ENCODE results near the gene EVI2B.
A peak's percentile ranks its signal among the peaks of the same experiment; 100 is the strongest.
"Not testable (repeated sequence)": the region's sequence is repeated elsewhere in the genome, so short reads cannot be mapped to it uniquely, and the experiment has no call there.

The EVI2B gene

GRCh38 chr17:31320241-31320640 lies 6.4 kb upstream of the EVI2B start:
- no peak overlapping the region for H3K27ac ChIP-seq
- peak overlapping the region; percentile 50 for H3K4me3 ChIP-seq
- TF ChIP-seq CTCF (IDR thresholded peaks at IDR 0.05), result no peak
- DNase-seq (ENCODE audit: low spot score), result no peak

- Histone ChIP-seq H3K27ac (peak overlapping the region in 1 of 2 donors; percentile 72), H3K4me3 (peak overlapping the region; percentile 33)
- no peak for DNase-seq (ENCODE audit: low spot score)
- no peak for TF ChIP-seq CTCF (IDR thresholded peaks at IDR 0.05)
These were observed 5.2 kb upstream of the EVI2B start for GRCh38 chr17:31318851-31319661.

GRCh38 chr17:31318298-31318801 lies 4.5 kb upstream of the EVI2B start:
- H3K4me3 ChIP-seq, result peak overlapping the region; percentile 33
- H3K27ac ChIP-seq, result peak overlapping the region in 1 of 2 donors; percentile 72
- no peak for DNase-seq (ENCODE audit: low spot score)
- TF ChIP-seq CTCF (IDR thresholded peaks at IDR 0.05), result no peak

- DNase-seq (ENCODE audit: low spot score), result no peak
- Histone ChIP-seq H3K4me3 (no peak overlapping the region), H3K27ac (peak overlapping the region in 1 of 2 donors; percentile 18)
- no peak for TF ChIP-seq CTCF (IDR thresholded peaks at IDR 0.05)
These were observed 887 bp upstream of the EVI2B start for GRCh38 chr17:31314782-31315100.

GRCh38 chr17:31312223-31312622 lies 1.6 kb downstream of the EVI2B start:
- not testable (repeated sequence) for DNase-seq (ENCODE audit: low spot score)
- Histone ChIP-seq H3K4me3 (peak overlapping the region; percentile 2), H3K27ac (peak overlapping the region in 1 of 2 donors; percentile 46)

- peak overlapping the region; percentile 2 for H3K4me3 ChIP-seq
- TF ChIP-seq CTCF (IDR thresholded peaks at IDR 0.05), result no peak
- no peak for DNase-seq (ENCODE audit: low spot score)
- H3K27ac ChIP-seq, result peak overlapping the region in 1 of 2 donors; percentile 46
These were observed 2.3 kb downstream of the EVI2B start for GRCh38 chr17:31311526-31311925.

GRCh38 chr17:31310886-31311285 lies 3.0 kb downstream of the EVI2B start:
- DNase-seq (ENCODE audit: low spot score), result no peak
- Histone ChIP-seq H3K4me3 (peak overlapping the region; percentile 35), H3K27ac (peak overlapping the region in 1 of 2 donors; percentile 28)
- TF ChIP-seq CTCF (IDR thresholded peaks at IDR 0.05), result no peak
